WTC11 (cell line): ENCODE measurements around the gene C22orf42. TPM values are rescaled to one million over a fixed set of nuclear protein-coding genes. Genes with fewer than 3 reads are reported as not detected.

Experiments
- ATAC-seq: fragments of 200-7000 bp; cut with Tn5 transposase; 2 replicates; pipeline ENCODE4 v1.10.0; 2021; ENCODE audit warnings: mild to moderate bottlenecking, moderate library complexity
- CTCF ChIA-PET: fragments of 300-600 bp; sonication (Branson Sonifier 250); formaldehyde crosslinking; loops from one replicate; lab custom pipeline; 2021; ENCODE audit warnings: antibody characterized with exemption; lab: Charles Lee
- POLR2A ChIA-PET: fragments of 350-600 bp; sonication (Branson Sonifier 250); formaldehyde crosslinking; loops from one replicate; lab custom pipeline; 2021; ENCODE audit warnings: antibody characterized with exemption; lab: Charles Lee
- DNase-seq: peaks from one replicate; pipeline ENCODE4 v3.0.0; 2021; ENCODE audit warnings: low spot score
- H3K27ac Mint-ChIP-seq: 2 replicates; pipeline ENCODE4 v1.8.0; 2021; ENCODE audit warnings: mixed read lengths
- H3K27me3 Mint-ChIP-seq: 2 replicates; pipeline ENCODE4 v1.8.0; 2021; ENCODE audit warnings: low read depth, mild to moderate bottlenecking, moderate library complexity, mixed read lengths
- H3K36me3 Mint-ChIP-seq: 2 replicates; pipeline ENCODE4 v1.8.0; 2021; ENCODE audit warnings: mixed read lengths
- H3K4me1 Mint-ChIP-seq: 2 replicates; pipeline ENCODE4 v1.8.0; 2022; ENCODE audit warnings: mixed read lengths
- H3K4me3 Mint-ChIP-seq: 2 replicates; pipeline ENCODE4 v1.8.0; 2021; ENCODE audit warnings: mild to moderate bottlenecking, moderate library complexity, mixed read lengths
- H3K9me3 Mint-ChIP-seq: 2 replicates; pipeline ENCODE4 v1.8.0; 2021; ENCODE audit warnings: mixed read lengths
- AFF4 ChIP-seq: sonication (generic); formaldehyde crosslinking; IDR thresholded peaks from 2 replicates; pipeline ENCODE4 v1.8.1; 2023; ENCODE audit warnings: mild to moderate bottlenecking, missing genetic modification reagents, borderline replicate concordance
- ATF2 ChIP-seq: sonication (generic); formaldehyde crosslinking; IDR thresholded peaks from 2 replicates; pipeline ENCODE4 v1.8.1; 2022; ENCODE audit warnings: low read depth, missing genetic modification reagents, borderline replicate concordance
- ATF3 ChIP-seq: sonication (generic); formaldehyde crosslinking; conservative IDR thresholded peaks from 2 replicates; pipeline ENCODE4 v1.8.1; 2022; ENCODE audit warnings: mild to moderate bottlenecking, missing genetic modification reagents
- CTCF ChIP-seq: fragments of 200-600 bp; IDR thresholded peaks from 2 replicates; pipeline ENCODE4 v1.8.0; 2022; ENCODE audit warnings: antibody characterized with exemption
- FOXP4 ChIP-seq: sonication (generic); formaldehyde crosslinking; IDR thresholded peaks from 2 replicates; pipeline ENCODE4 v1.8.0; 2022; ENCODE audit warnings: mild to moderate bottlenecking, missing genetic modification reagents
- GRHL2 ChIP-seq: fragments of 250-450 bp; sonication (Bioruptor Pico); IDR thresholded peaks from 2 replicates; pipeline ENCODE4 v1.8.0; 2022; ENCODE audit warnings: mild to moderate bottlenecking, moderate library complexity; ENCODE audit not compliant: insufficient replicate concordance, severe bottlenecking
- MAX ChIP-seq: sonication (generic); formaldehyde crosslinking; IDR thresholded peaks from 2 replicates; pipeline ENCODE4 v1.8.0; 2022; ENCODE audit warnings: mild to moderate bottlenecking, missing genetic modification reagents
- NR1H2 ChIP-seq: sonication (generic); formaldehyde crosslinking; IDR thresholded peaks from 2 replicates; pipeline ENCODE4 v1.9.0; 2021; ENCODE audit warnings: mild to moderate bottlenecking, moderate library complexity, missing genetic modification reagents
- RORB ChIP-seq: fragments of 250-450 bp; sonication (Bioruptor Pico); IDR thresholded peaks from 2 replicates; pipeline ENCODE4 v1.9.0; 2021; ENCODE audit warnings: mild to moderate bottlenecking
- SMAD3 ChIP-seq: sonication (generic); formaldehyde crosslinking; IDR thresholded peaks from 2 replicates; pipeline ENCODE4 v1.8.0; 2022; ENCODE audit warnings: missing genetic modification reagents, mild to moderate bottlenecking, borderline replicate concordance
- ZNF396 ChIP-seq: fragments of 250-450 bp; sonication (Bioruptor Pico); IDR thresholded peaks from 2 replicates; pipeline ENCODE4 v1.8.0; 2021; ENCODE audit warnings: mild to moderate bottlenecking, moderate library complexity, borderline replicate concordance
- ZNF416 ChIP-seq: fragments of 250-450 bp; sonication (Bioruptor Pico); IDR thresholded peaks from 2 replicates; pipeline ENCODE4 v1.9.0; 2021; ENCODE audit warnings: mild to moderate bottlenecking, inconsistent platforms
- ZNF532 ChIP-seq: fragments of 250-450 bp; sonication (Bioruptor Pico); IDR thresholded peaks from 2 replicates; pipeline ENCODE4 v1.9.0; 2021; ENCODE audit warnings: mild to moderate bottlenecking, borderline replicate concordance
- ZNF671 ChIP-seq: fragments of 250-450 bp; sonication (Bioruptor Pico); IDR thresholded peaks from 2 replicates; pipeline ENCODE4 v1.8.0; 2021; ENCODE audit warnings: mild to moderate bottlenecking
- total RNA-seq: library from RNA; stranded (reverse); gene quantifications from 3 replicates; pipeline ENCODE4 v1.2.3, GENCODE V29; 2021

Gene C22orf42
- total RNA-seq, 1 experiment from 2014 or later: 0.61 TPM

- no peak overlapping the region for H3K27ac Mint-ChIP-seq
- H3K9me3 Mint-ChIP-seq: peaks cover 6% of the 10 kb centered on the region
- ATAC-seq: no peak
- H3K36me3 Mint-ChIP-seq: no peaks in the 10 kb centered on the region
- TF ChIP-seq MAX (CRISPR knock-in tag): no peak
- TF ChIP-seq ZNF532 (CRISPR knock-in tag): no peak
- no peak for TF ChIP-seq FOXP4 (CRISPR knock-in tag)
- no peak for TF ChIP-seq NR1H2
- TF ChIP-seq ZNF416 (CRISPR knock-in tag): no peak
- no peak for TF ChIP-seq ZNF396 (CRISPR knock-in tag)
- TF ChIP-seq ATF2 (CRISPR knock-in tag): no peak
- TF ChIP-seq ZNF671: no peak
- no peak for TF ChIP-seq SMAD3 (CRISPR knock-in tag)
- no peak for TF ChIP-seq RORB
- TF ChIP-seq, all 79 proteins: peak for 0
- DNase-seq: no peak
- H3K27me3 Mint-ChIP-seq: no peaks in the 10 kb centered on the region
- no peak overlapping the region for H3K4me3 Mint-ChIP-seq
- POLR2A ChIA-PET: no interaction called here
- H3K4me1 Mint-ChIP-seq: peaks cover 25% of the 10 kb centered on the region
- CTCF ChIA-PET: interaction anchor here (0.8 to 1.4 kb wide), 3 partner anchors 11 to 195 kb away, joined by 3 to 5 read pairs (median 3); no protein-coding TSS in a partner anchor
Measured at GRCh38 chr22:32165681-32166080, 6.6 kb upstream of the C22orf42 start.

GRCh38 chr22:32164075-32164860, 5.2 kb upstream of the C22orf42 start:
- DNase-seq: no peak
- Mint-ChIP-seq H3K27me3 (no peaks in the 10 kb centered on the region), H3K4me3 (no peak overlapping the region), H3K4me1 (peaks cover 25% of the 10 kb centered on the region), H3K27ac (no peak overlapping the region), H3K36me3 (no peaks in the 10 kb centered on the region), H3K9me3 (peaks cover 6% of the 10 kb centered on the region)
- POLR2A ChIA-PET: no interaction called here
- CTCF ChIA-PET: interaction anchor here (1.0 to 1.4 kb wide), 2 partner anchors 9 to 102 kb away, joined by 3 to 5 read pairs; no protein-coding TSS in a partner anchor
- peak; percentile 81 for ATAC-seq
- TF ChIP-seq AFF4: no peak
- no peak for TF ChIP-seq ZNF396 (CRISPR knock-in tag)
- TF ChIP-seq GRHL2: no peak
- no peak for TF ChIP-seq ATF2 (CRISPR knock-in tag)
- no peak for TF ChIP-seq CTCF
- no peak for TF ChIP-seq RORB
- no peak for TF ChIP-seq ATF3 (CRISPR knock-in tag)
